Prostate gland (tissue), 2 donors: ENCODE measurements around the gene MAN2A2. TPM values are rescaled to one million over a fixed set of nuclear protein-coding genes. Genes with fewer than 3 reads are reported as not detected.

Experiments
- DNase-seq: peaks from one replicate; pipeline ENCODE4 v3.0.0-alpha.2; 2019; ENCODE audit warnings: low spot score
- H3K27ac ChIP-seq, 2 donors: fragments of 200-600 bp; sonication (generic); 2 replicates each; pipeline ENCODE4 v1.5.1; 2017 to 2019
- H3K27me3 ChIP-seq: fragments of 200-600 bp; sonication (generic); replicated peaks from 2 replicates; pipeline ENCODE4 v1.5.1; 2019; ENCODE audit not compliant: insufficient read depth
- H3K36me3 ChIP-seq, 2 donors: fragments of 200-600 bp; sonication (generic); 1 replicate in 1 of 2; 2 replicates in 1 of 2; pipeline versions ENCODE4 v1.5.1 to v1.8.1; 2017 to 2019
- H3K4me1 ChIP-seq: fragments of 200-600 bp; sonication (generic); replicated peaks from 2 replicates; pipeline ENCODE4 v1.5.1; 2019
- H3K4me3 ChIP-seq, 2 donors: fragments of 200-600 bp; sonication (generic); 2 replicates each; pipeline ENCODE4 v1.5.1; 2017 to 2019
- H3K9me3 ChIP-seq: fragments of 200-600 bp; sonication (generic); 2 replicates; pipeline ENCODE4 v1.5.1; 2017
- POLR2A ChIP-seq: fragments of 450-650 bp; IDR thresholded peaks from one replicate; pipeline ENCODE4 v1.6.1; 2016; ENCODE audit warnings: antibody characterized with exemption, mild to moderate bottlenecking
- POLR2AphosphoS5 ChIP-seq: sonication (generic); formaldehyde crosslinking; IDR thresholded peaks from one replicate; pipeline ENCODE4 v1.6.1; 2017; ENCODE audit warnings: antibody characterized with exemption
- WGBS: methylation state at CpG from one replicate; pipeline ENCODE4 v1.1.5; 2018; 5-methylcytosine and 5-hydroxymethylcytosine counted together
- intact Hi-C: fragments of 100-400 bp; cut with DNase I; formaldehyde crosslinking; loops from one replicate; pipeline ENCODE4 v1.14.2; 2022
- total RNA-seq, 2 donors: library from RNA; depleted of rRNA; stranded (reverse); fragments of >200 nt; gene quantifications; one replicate each; pipeline ENCODE4 v1.1.0, GENCODE V29; 2016
- TF ChIP-seq, protein P1 (sequence below), 4 experiments: fragments of 200-600 bp in 2 of 4; fragments of 450-650 bp in 2 of 4; sonication (generic) in 2 of 4; IDR thresholded peaks; 1 replicate in 3 of 4; 2 replicates in 1 of 4; pipeline ENCODE4 v1.5.1; 2016 to 2019; ENCODE audit warnings: antibody characterized with exemption in 4 of 4, mild to moderate bottlenecking in 2 of 4, moderate library complexity in 2 of 4

Gene MAN2A2
- total RNA-seq, 2 donors from 2014 or later = 46.6 to 113 TPM

GRCh38 chr15:90914305-90915080 lies 11.4 kb downstream of the MAN2A2 start:
- no peaks in the 10 kb centered on the region for H3K4me1 ChIP-seq
- TF ChIP-seq POLR2AphosphoS5 = no peak
- TF ChIP-seq POLR2A = no peak
- TF ChIP-seq, protein P1, sequence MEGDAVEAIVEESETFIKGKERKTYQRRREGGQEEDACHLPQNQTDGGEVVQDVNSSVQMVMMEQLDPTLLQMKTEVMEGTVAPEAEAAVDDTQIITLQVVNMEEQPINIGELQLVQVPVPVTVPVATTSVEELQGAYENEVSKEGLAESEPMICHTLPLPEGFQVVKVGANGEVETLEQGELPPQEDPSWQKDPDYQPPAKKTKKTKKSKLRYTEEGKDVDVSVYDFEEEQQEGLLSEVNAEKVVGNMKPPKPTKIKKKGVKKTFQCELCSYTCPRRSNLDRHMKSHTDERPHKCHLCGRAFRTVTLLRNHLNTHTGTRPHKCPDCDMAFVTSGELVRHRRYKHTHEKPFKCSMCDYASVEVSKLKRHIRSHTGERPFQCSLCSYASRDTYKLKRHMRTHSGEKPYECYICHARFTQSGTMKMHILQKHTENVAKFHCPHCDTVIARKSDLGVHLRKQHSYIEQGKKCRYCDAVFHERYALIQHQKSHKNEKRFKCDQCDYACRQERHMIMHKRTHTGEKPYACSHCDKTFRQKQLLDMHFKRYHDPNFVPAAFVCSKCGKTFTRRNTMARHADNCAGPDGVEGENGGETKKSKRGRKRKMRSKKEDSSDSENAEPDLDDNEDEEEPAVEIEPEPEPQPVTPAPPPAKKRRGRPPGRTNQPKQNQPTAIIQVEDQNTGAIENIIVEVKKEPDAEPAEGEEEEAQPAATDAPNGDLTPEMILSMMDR (IDR thresholded peaks at IDR 0.05) = no peak
- H3K27ac ChIP-seq = no peak overlapping the region
- H3K9me3 ChIP-seq = no peaks in the 10 kb centered on the region
- DNase-seq = no peak
- no peak overlapping the region for H3K4me3 ChIP-seq
- H3K36me3 ChIP-seq = peaks cover 33 to 57% of the 10 kb centered on the region in 2 donors
- WGBS = 90% methylated on average over 22 of the region's 22 CpGs
- intact Hi-C loops = no loop called here
- no peaks in the 10 kb centered on the region for H3K27me3 ChIP-seq

GRCh38 chr15:90915216-90915807 lies 12.2 kb downstream of the MAN2A2 start:
- no peaks in the 10 kb centered on the region for H3K9me3 ChIP-seq
- intact Hi-C loops = no loop called here
- DNase-seq = no peak
- no peaks in the 10 kb centered on the region for H3K4me1 ChIP-seq
- peaks cover 34 to 57% of the 10 kb centered on the region in 2 donors for H3K36me3 ChIP-seq
- no peaks in the 10 kb centered on the region for H3K27me3 ChIP-seq
- H3K27ac ChIP-seq = no peak overlapping the region
- H3K4me3 ChIP-seq = no peak overlapping the region
- 79% methylated on average over 7 of the region's 7 CpGs for WGBS
- TF ChIP-seq, protein P1 (IDR thresholded peaks at IDR 0.05) = no peak
- TF ChIP-seq POLR2A (no peak), POLR2AphosphoS5 (no peak)

- H3K27me3 ChIP-seq = no peaks in the 10 kb centered on the region
- H3K36me3 ChIP-seq = peaks cover 28 to 52% of the 10 kb centered on the region in 2 donors
- intact Hi-C loops = no loop called here
- TF ChIP-seq, protein P1 (IDR thresholded peaks at IDR 0.05) = no peak
- TF ChIP-seq POLR2AphosphoS5 (no peak), POLR2A (no peak)
- H3K4me1 ChIP-seq = no peaks in the 10 kb centered on the region
- no peaks in the 10 kb centered on the region for H3K9me3 ChIP-seq
- no peak overlapping the region for H3K27ac ChIP-seq
- 71% methylated on average over 25 of the region's 25 CpGs for WGBS
- DNase-seq = no peak
- H3K4me3 ChIP-seq = no peak overlapping the region
Observed at GRCh38 chr15:90915808-90916440, 12.8 kb downstream of the MAN2A2 start.

DNA sequence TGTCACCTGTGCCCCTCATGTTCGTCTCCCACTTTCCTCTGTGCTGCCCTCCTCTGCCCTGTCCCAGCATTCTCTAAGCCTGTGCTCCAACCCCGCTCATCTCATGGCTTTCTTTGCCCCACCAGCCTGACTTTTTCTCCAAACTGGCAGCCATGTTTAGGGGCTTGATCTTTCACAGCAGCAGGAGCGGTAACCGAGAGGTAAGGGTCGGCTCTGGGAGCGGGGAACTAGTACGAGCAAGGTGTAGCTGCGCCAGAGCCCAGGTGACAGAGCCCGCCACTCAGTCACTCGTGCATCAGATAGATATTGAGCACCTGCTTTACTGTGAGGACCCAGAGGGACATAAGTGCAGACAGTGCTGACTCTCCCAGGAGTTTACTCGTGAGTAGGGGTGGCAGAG lies 13.4 kb downstream of the MAN2A2 start:
- TF ChIP-seq, protein P1 (IDR thresholded peaks at IDR 0.05) = no peak
- TF ChIP-seq POLR2AphosphoS5 = no peak
- no peak for TF ChIP-seq POLR2A
- Histone ChIP-seq H3K27me3 (no peaks in the 10 kb centered on the region), H3K4me1 (no peaks in the 10 kb centered on the region), H3K36me3 (peaks cover 24 to 47% of the 10 kb centered on the region in 2 donors), H3K9me3 (no peaks in the 10 kb centered on the region), H3K4me3 (no peak overlapping the region), H3K27ac (no peak overlapping the region)
- intact Hi-C loops = no loop called here
- DNase-seq = no peak
- WGBS = 86% methylated on average over 11 of the region's 11 CpGs
